Suprapubic skin (tissue), 4 donors: ENCODE data around the gene PCED1A. TPM values are rescaled to one million over a fixed set of nuclear protein-coding genes. Genes with fewer than 3 reads are reported as not detected.
A peak's percentile ranks its signal among the peaks of the same experiment; 100 is the strongest.

Experiments used
- DNase-seq, 2 donors: peaks; one replicate each; pipeline ENCODE4 v3.0.0-alpha.2; 2019; ENCODE audit warnings: low spot score in 2 of 2
- H3K27ac ChIP-seq: fragments of 200-600 bp; sonication (generic); one replicate; pipeline ENCODE4 v1.5.1; 2019
- H3K27me3 ChIP-seq: fragments of 200-600 bp; sonication (generic); one replicate; pipeline ENCODE4 v1.5.1; 2019
- H3K36me3 ChIP-seq: fragments of 200-600 bp; sonication (generic); one replicate; pipeline ENCODE4 v1.5.1; 2019
- H3K4me1 ChIP-seq: fragments of 200-600 bp; sonication (generic); one replicate; pipeline ENCODE4 v1.5.1; 2019
- H3K4me3 ChIP-seq: fragments of 200-600 bp; sonication (generic); one replicate; pipeline ENCODE4 v1.5.1; 2019; ENCODE audit warnings: mild to moderate bottlenecking
- H3K9me3 ChIP-seq: fragments of 200-600 bp; sonication (generic); one replicate; pipeline ENCODE4 v1.5.1; 2019
- CTCF ChIP-seq, 2 donors: fragments of 200-600 bp in 1 of 2; fragments of 450-650 bp in 1 of 2; sonication (generic) in 1 of 2; IDR thresholded peaks; one replicate each; pipeline ENCODE4 v1.5.1; 2016 to 2019; ENCODE audit warnings: antibody characterized with exemption in 2 of 2, mild to moderate bottlenecking in 1 of 2, moderate library complexity in 1 of 2
- EP300 ChIP-seq: sonication (generic); formaldehyde crosslinking; IDR thresholded peaks from one replicate; pipeline ENCODE4 v1.6.1; 2017; ENCODE audit warnings: antibody characterized with exemption
- POLR2A ChIP-seq, 2 donors: fragments of 450-650 bp; IDR thresholded peaks; one replicate each; pipeline ENCODE4 v1.6.1; 2017; ENCODE audit warnings: antibody characterized with exemption in 2 of 2, mild to moderate bottlenecking in 2 of 2, moderate library complexity in 2 of 2
- POLR2AphosphoS5 ChIP-seq, 3 donors: sonication (generic); formaldehyde crosslinking; IDR thresholded peaks; one replicate each; pipeline ENCODE4 v1.6.1; 2017; ENCODE audit warnings: antibody characterized with exemption in 3 of 3
- WGBS: methylation state at CpG from one replicate; pipeline ENCODE4 v1.1.5; 2018; 5-methylcytosine and 5-hydroxymethylcytosine counted together
- total RNA-seq, 4 donors: library from RNA; depleted of rRNA; stranded (reverse); fragments of >200 nt; gene quantifications; one replicate each; pipeline ENCODE4 v1.1.0, GENCODE V29; 2016

Gene PCED1A
- total RNA-seq, 4 donors from 2014 or later = 8.0 to 31.1 (median 19.4) TPM

GRCh38 chr20:2871661-2872458, 31.4 kb upstream of the PCED1A start:
- Histone ChIP-seq H3K9me3 (no peaks in the 10 kb centered on the region), H3K27ac (no peak overlapping the region), H3K4me3 (peak overlapping the region; percentile 75), H3K27me3 (no peaks in the 10 kb centered on the region), H3K4me1 (peaks cover 47% of the 10 kb centered on the region), H3K36me3 (no peaks in the 10 kb centered on the region)
- no peak for TF ChIP-seq POLR2AphosphoS5 (IDR thresholded peaks at IDR 0.05)
- TF ChIP-seq CTCF (IDR thresholded peaks at IDR 0.05) = no peak
- TF ChIP-seq EP300 = no peak
- TF ChIP-seq POLR2A (IDR thresholded peaks at IDR 0.05) = no peak
- no peak for DNase-seq
- WGBS = 43% methylated on average over 14 of the region's 34 CpGs

DNA sequence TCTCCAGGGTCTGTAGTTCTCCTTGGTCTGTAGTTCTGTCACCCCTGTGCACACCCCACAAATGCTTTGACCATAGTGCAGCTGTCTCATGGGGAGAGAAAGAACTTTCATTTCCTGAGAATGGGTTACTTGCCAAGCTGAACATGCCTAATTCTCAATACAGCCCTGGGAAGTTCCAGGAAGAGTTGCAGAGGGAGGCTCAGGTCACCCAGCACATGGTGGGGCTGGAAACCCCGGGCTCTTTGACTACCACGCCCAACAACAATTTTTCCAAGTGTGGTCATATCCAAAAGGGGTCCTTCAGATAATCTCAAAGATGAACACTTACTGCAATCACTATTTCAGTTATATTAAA, 30.6 kb upstream of the PCED1A start:
- H3K27ac ChIP-seq = peak overlapping the region; percentile 30
- no peaks in the 10 kb centered on the region for H3K9me3 ChIP-seq
- 25% methylated on average over 2 of the region's 2 CpGs for WGBS
- TF ChIP-seq CTCF (IDR thresholded peaks at IDR 0.05) = no peak
- no peak for TF ChIP-seq POLR2AphosphoS5 (IDR thresholded peaks at IDR 0.05)
- no peak for DNase-seq
- H3K27me3 ChIP-seq = no peaks in the 10 kb centered on the region
- H3K4me3 ChIP-seq = no peak overlapping the region
- H3K4me1 ChIP-seq = peaks cover 47% of the 10 kb centered on the region
- peaks cover 6% of the 10 kb centered on the region for H3K36me3 ChIP-seq

GRCh38 chr20:2869381-2869780, 28.9 kb upstream of the PCED1A start:
- H3K9me3 ChIP-seq = no peaks in the 10 kb centered on the region
- DNase-seq = no peak
- H3K36me3 ChIP-seq = peaks cover 23% of the 10 kb centered on the region
- no peak overlapping the region for H3K4me3 ChIP-seq
- TF ChIP-seq CTCF (IDR thresholded peaks at IDR 0.05) = no peak
- no peak for TF ChIP-seq POLR2AphosphoS5 (IDR thresholded peaks at IDR 0.05)
- no peak for TF ChIP-seq EP300
- no peak for TF ChIP-seq POLR2A (IDR thresholded peaks at IDR 0.05)
- H3K27me3 ChIP-seq = no peaks in the 10 kb centered on the region
- no peak overlapping the region for H3K27ac ChIP-seq
- peaks cover 31% of the 10 kb centered on the region for H3K4me1 ChIP-seq
- 96% methylated on average over 3 of the region's 3 CpGs for WGBS

GRCh38 chr20:2867081-2867864, 26.8 kb upstream of the PCED1A start:
- no peak for DNase-seq
- Histone ChIP-seq H3K9me3 (no peaks in the 10 kb centered on the region), H3K36me3 (peaks cover 44% of the 10 kb centered on the region), H3K27ac (no peak overlapping the region), H3K4me3 (no peak overlapping the region), H3K27me3 (no peaks in the 10 kb centered on the region), H3K4me1 (peaks cover 20% of the 10 kb centered on the region)
- TF ChIP-seq POLR2AphosphoS5 (IDR thresholded peaks at IDR 0.05) = no peak
- WGBS = 72% methylated on average over 12 of the region's 12 CpGs

GRCh38 chr20:2866236-2866635, 25.8 kb upstream of the PCED1A start:
- TF ChIP-seq EP300 (no peak), CTCF (IDR thresholded peaks at IDR 0.05) (no peak), POLR2A (IDR thresholded peaks at IDR 0.05) (no peak), POLR2AphosphoS5 (IDR thresholded peaks at IDR 0.05) (no peak)
- H3K36me3 ChIP-seq = peaks cover 54% of the 10 kb centered on the region
- H3K27ac ChIP-seq = no peak overlapping the region
- peaks cover 9% of the 10 kb centered on the region for H3K4me1 ChIP-seq
- DNase-seq = no peak
- H3K9me3 ChIP-seq = no peaks in the 10 kb centered on the region
- no peak overlapping the region for H3K4me3 ChIP-seq
- H3K27me3 ChIP-seq = no peaks in the 10 kb centered on the region
- WGBS = 85% methylated on average over 11 of the region's 11 CpGs
